ENCODE data around the gene CADPS. TPM values are rescaled to one million over a fixed set of nuclear protein-coding genes. Genes with fewer than 3 reads are reported as not detected.

The CADPS gene
- total RNA-seq, 1 experiment from 2014 or later, result 7.0 TPM

DNA sequence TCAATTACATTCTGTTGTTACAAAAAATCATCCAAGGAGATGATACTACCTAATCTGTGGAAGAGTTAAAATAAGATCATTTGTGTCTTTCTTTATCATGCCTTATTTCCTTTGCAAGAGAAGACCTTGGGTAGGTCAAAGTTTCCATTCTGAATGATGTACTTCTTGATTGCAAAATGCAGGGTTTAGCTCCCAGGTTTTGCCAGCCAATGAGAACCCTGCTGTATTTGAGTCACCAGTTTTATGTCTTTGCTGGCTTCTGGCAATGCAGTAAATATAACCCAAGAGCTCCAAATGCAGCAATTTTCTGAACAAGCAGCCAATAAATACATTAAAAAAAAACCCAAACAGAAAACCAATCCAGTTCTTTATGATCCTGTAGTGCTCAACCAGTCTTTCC, 204.9 kb downstream of the CADPS start (continued):
- TF ChIP-seq ATF6 (CRISPR knock-in tag; IDR thresholded peaks at IDR 0.05) (no peak), GRHL2 (CRISPR knock-in tag; IDR thresholded peaks at IDR 0.05; ENCODE audit: insufficient replicate concordance, severe bottlenecking) (no peak), IRF2 (CRISPR knock-in tag; IDR thresholded peaks at IDR 0.05; ENCODE audit: borderline replicate concordance, low read depth) (no peak), ESRRA (CRISPR knock-in tag; IDR thresholded peaks at IDR 0.05; ENCODE audit: borderline replicate concordance) (no peak)
- TF ChIP-seq, protein P1, sequence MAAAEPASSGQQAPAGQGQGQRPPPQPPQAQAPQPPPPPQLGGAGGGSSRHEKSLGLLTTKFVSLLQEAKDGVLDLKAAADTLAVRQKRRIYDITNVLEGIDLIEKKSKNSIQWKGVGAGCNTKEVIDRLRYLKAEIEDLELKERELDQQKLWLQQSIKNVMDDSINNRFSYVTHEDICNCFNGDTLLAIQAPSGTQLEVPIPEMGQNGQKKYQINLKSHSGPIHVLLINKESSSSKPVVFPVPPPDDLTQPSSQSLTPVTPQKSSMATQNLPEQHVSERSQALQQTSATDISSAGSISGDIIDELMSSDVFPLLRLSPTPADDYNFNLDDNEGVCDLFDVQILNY (CRISPR knock-in tag; IDR thresholded peaks at IDR 0.05), result no peak
- TF ChIP-seq, protein P2, sequence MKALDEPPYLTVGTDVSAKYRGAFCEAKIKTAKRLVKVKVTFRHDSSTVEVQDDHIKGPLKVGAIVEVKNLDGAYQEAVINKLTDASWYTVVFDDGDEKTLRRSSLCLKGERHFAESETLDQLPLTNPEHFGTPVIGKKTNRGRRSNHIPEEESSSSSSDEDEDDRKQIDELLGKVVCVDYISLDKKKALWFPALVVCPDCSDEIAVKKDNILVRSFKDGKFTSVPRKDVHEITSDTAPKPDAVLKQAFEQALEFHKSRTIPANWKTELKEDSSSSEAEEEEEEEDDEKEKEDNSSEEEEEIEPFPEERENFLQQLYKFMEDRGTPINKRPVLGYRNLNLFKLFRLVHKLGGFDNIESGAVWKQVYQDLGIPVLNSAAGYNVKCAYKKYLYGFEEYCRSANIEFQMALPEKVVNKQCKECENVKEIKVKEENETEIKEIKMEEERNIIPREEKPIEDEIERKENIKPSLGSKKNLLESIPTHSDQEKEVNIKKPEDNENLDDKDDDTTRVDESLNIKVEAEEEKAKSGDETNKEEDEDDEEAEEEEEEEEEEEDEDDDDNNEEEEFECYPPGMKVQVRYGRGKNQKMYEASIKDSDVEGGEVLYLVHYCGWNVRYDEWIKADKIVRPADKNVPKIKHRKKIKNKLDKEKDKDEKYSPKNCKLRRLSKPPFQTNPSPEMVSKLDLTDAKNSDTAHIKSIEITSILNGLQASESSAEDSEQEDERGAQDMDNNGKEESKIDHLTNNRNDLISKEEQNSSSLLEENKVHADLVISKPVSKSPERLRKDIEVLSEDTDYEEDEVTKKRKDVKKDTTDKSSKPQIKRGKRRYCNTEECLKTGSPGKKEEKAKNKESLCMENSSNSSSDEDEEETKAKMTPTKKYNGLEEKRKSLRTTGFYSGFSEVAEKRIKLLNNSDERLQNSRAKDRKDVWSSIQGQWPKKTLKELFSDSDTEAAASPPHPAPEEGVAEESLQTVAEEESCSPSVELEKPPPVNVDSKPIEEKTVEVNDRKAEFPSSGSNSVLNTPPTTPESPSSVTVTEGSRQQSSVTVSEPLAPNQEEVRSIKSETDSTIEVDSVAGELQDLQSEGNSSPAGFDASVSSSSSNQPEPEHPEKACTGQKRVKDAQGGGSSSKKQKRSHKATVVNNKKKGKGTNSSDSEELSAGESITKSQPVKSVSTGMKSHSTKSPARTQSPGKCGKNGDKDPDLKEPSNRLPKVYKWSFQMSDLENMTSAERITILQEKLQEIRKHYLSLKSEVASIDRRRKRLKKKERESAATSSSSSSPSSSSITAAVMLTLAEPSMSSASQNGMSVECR (CRISPR knock-in tag; IDR thresholded peaks at IDR 0.05; ENCODE audit: borderline replicate concordance), result no peak

GRCh38 chr3:62669161-62669560, 206.1 kb downstream of the CADPS start:
- ChIA-PET CTCF (interaction anchor here (0.6 to 6.6 kb wide), 21 partner anchors 8 to 682 kb away, joined by 3 to 77 read pairs (median 5); partner anchors contain the start of gene CADPS), POLR2A (interaction anchor here (0.6 kb wide), 1 partner anchor 205 kb away, joined by 3 read pairs; no protein-coding TSS in a partner anchor)
- Mint-ChIP-seq H3K4me3 (no peak overlapping the region), H3K4me1 (peaks cover 17% of the 10 kb centered on the region), H3K27ac (no peak overlapping the region), H3K9me3 (no peaks in the 10 kb centered on the region), H3K36me3 (no peaks in the 10 kb centered on the region), H3K27me3 (ENCODE audit: low read depth) (no peaks in the 10 kb centered on the region)
- no peak for DNase-seq (ENCODE audit: low spot score)
- no peak for ATAC-seq
- TF ChIP-seq ZNF232 (CRISPR knock-in tag; IDR thresholded peaks at IDR 0.05), result no peak
- TF ChIP-seq CBFB (CRISPR knock-in tag; IDR thresholded peaks at IDR 0.05; ENCODE audit: low read depth), result no peak
- TF ChIP-seq, protein P3, sequence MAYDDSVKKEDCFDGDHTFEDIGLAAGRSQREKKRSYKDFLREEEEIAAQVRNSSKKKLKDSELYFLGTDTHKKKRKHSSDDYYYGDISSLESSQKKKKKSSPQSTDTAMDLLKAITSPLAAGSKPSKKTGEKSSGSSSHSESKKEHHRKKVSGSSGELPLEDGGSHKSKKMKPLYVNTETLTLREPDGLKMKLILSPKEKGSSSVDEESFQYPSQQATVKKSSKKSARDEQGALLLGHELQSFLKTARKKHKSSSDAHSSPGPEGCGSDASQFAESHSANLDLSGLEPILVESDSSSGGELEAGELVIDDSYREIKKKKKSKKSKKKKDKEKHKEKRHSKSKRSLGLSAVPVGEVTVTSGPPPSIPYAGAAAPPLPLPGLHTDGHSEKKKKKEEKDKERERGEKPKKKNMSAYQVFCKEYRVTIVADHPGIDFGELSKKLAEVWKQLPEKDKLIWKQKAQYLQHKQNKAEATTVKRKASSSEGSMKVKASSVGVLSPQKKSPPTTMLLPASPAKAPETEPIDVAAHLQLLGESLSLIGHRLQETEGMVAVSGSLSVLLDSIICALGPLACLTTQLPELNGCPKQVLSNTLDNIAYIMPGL (CRISPR knock-in tag; IDR thresholded peaks at IDR 0.05), result no peak
- TF ChIP-seq GTF2I (CRISPR knock-in tag; conservative IDR thresholded peaks at IDR 0.05), result no peak

- ATAC-seq, result peak; percentile 74
- CTCF ChIA-PET, result interaction anchor here (0.7 to 6.6 kb wide), 40 partner anchors 8 to 684 kb away, joined by 3 to 77 read pairs (median 4); partner anchors contain the start of gene CADPS
- no peak overlapping the region for H3K4me3 Mint-ChIP-seq
- TF ChIP-seq, protein P4, sequence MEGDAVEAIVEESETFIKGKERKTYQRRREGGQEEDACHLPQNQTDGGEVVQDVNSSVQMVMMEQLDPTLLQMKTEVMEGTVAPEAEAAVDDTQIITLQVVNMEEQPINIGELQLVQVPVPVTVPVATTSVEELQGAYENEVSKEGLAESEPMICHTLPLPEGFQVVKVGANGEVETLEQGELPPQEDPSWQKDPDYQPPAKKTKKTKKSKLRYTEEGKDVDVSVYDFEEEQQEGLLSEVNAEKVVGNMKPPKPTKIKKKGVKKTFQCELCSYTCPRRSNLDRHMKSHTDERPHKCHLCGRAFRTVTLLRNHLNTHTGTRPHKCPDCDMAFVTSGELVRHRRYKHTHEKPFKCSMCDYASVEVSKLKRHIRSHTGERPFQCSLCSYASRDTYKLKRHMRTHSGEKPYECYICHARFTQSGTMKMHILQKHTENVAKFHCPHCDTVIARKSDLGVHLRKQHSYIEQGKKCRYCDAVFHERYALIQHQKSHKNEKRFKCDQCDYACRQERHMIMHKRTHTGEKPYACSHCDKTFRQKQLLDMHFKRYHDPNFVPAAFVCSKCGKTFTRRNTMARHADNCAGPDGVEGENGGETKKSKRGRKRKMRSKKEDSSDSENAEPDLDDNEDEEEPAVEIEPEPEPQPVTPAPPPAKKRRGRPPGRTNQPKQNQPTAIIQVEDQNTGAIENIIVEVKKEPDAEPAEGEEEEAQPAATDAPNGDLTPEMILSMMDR (IDR thresholded peaks at IDR 0.05), result peak; percentile 52; the same call in 1 of the 2 replicates
- TF ChIP-seq TCF7 (CRISPR knock-in tag; IDR thresholded peaks at IDR 0.05; ENCODE audit: low read depth), result no peak
- no peaks in the 10 kb centered on the region for H3K27me3 Mint-ChIP-seq (ENCODE audit: low read depth)
- peaks cover 17% of the 10 kb centered on the region for H3K4me1 Mint-ChIP-seq
- POLR2A ChIA-PET, result no interaction called here
- no peak overlapping the region for H3K27ac Mint-ChIP-seq
- H3K9me3 Mint-ChIP-seq, result no peaks in the 10 kb centered on the region
- DNase-seq (ENCODE audit: low spot score), result peak; percentile 49
- no peaks in the 10 kb centered on the region for H3K36me3 Mint-ChIP-seq
Observed at GRCh38 chr3:62667714-62668113, 207.5 kb downstream of the CADPS start.
